GM12875 (cell line): ENCODE measurements around the gene LSM3.

ENCODE experiments used
- H3K4me3 ChIP-seq: one replicate; pipeline ENCODE4 v1.5.1; 2011; ENCODE audit warnings: low read depth, low read length, control low read depth
- TF ChIP-seq, protein P1 (sequence below): IDR thresholded peaks from 2 replicates; pipeline ENCODE4 v1.5.1; 2011; ENCODE audit warnings: low read depth, mild to moderate bottlenecking, control low read depth, inconsistent platforms, low read length, moderate library complexity, borderline replicate concordance; ENCODE audit not compliant: insufficient read depth

LSM3 gene

DNA sequence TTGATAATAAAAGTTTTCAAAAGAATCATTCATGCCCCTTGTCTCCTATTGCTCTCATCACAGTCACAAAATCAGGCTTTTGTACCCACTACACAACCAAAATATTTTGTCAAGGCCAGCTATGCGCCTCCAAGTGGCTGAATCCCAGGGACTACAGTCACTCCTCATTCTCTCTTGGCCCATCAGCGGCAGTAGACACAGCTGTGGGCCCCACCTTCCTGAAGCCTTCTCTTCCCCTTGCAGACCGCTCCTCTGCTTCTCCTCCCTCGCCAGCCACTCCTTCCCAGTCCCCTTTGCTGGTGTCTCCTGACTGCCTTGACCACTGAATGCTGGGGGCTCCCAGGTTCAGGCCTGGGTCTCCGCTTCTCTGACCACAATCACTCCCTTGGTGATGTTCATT lies 52.1 kb downstream of the LSM3 start:
- H3K4me3 ChIP-seq: no peak overlapping the region
- TF ChIP-seq, protein P1, sequence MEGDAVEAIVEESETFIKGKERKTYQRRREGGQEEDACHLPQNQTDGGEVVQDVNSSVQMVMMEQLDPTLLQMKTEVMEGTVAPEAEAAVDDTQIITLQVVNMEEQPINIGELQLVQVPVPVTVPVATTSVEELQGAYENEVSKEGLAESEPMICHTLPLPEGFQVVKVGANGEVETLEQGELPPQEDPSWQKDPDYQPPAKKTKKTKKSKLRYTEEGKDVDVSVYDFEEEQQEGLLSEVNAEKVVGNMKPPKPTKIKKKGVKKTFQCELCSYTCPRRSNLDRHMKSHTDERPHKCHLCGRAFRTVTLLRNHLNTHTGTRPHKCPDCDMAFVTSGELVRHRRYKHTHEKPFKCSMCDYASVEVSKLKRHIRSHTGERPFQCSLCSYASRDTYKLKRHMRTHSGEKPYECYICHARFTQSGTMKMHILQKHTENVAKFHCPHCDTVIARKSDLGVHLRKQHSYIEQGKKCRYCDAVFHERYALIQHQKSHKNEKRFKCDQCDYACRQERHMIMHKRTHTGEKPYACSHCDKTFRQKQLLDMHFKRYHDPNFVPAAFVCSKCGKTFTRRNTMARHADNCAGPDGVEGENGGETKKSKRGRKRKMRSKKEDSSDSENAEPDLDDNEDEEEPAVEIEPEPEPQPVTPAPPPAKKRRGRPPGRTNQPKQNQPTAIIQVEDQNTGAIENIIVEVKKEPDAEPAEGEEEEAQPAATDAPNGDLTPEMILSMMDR: no peak

GRCh38 chr3:14231145-14231990 lies 52.8 kb downstream of the LSM3 start:
- TF ChIP-seq, protein P1: no peak
- no peak overlapping the region for H3K4me3 ChIP-seq

GRCh38 chr3:14231998-14232501 lies 53.4 kb downstream of the LSM3 start:
- TF ChIP-seq, protein P1: no peak
- no peak overlapping the region for H3K4me3 ChIP-seq

- TF ChIP-seq, protein P1: no peak
- H3K4me3 ChIP-seq: no peak overlapping the region
Measured at GRCh38 chr3:14234251-14235002, 55.8 kb downstream of the LSM3 start.

DNA sequence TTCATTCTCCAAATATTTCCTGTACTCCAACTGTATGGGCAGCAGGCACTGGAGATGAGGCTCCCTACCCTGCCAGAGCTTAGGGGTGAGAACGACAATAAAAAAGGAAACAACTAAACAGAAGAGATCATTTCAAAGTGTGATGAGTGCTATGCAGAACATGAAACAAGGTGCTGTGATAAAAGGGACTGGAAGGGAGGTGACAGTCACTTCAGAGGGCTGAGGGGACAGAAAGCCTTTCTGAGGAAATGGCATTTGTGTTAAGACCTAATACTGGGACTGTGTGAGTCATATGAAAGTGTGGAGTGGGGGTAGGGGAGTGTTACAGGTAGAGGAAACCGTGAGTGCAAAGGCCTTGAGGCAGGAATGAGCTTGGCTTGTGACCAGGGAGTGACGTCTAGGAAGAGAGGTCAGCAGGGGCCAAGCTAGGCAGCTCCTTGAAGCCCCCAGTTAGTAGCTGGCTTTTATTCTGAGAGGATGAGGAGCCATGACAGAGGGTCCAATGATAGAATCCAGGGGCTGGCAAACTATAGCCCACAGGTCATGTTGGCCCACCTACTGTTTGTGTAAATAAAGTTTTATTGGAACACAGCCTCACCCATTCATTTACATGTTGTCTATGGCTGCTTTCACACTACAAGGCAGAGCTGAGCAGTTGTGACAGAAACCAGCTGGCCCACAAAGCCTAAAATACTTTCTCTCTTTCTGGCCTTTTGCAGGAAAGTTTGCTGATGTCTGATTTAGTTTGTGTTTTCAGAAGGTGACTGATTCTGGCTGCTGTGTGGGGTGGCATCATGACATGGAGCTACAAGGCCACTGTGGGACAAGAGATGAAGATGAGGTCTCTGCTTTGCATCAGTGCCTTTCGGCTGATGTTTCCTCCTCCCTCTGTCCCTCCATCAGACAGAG lies 56.6 kb downstream of the LSM3 start:
- no peak overlapping the region for H3K4me3 ChIP-seq
- TF ChIP-seq, protein P1: no peak

DNA sequence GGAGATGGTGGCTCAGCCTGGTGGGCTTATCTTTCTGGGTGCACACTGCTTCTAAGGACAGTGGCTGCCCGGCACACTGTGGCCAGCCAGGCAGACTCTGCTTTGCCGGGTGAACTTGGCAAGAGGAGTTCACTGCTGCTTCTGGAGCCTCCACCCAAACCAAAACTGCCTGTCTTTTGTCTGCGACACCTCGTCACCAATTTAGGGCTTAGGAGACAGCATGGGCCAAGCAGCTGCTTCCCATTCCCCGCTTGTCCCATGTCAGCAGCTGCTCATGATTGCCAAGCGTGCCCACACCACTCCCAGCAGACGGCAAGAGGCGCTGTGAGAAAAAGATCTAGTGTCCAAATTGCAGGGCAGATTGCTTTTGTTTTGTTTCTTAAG lies 57.3 kb downstream of the LSM3 start:
- TF ChIP-seq, protein P1: no peak

More for the DNA sequence above, 57.3 kb downstream of the LSM3 start:
- no peak overlapping the region for H3K4me3 ChIP-seq
